HepG2 (cell line): ENCODE data around the gene LOXL3. TPM values are rescaled to one million over a fixed set of nuclear protein-coding genes. Genes with fewer than 3 reads are reported as not detected.
A peak's percentile ranks its signal among the peaks of the same experiment; 100 is the strongest.

Experiments used
- AGO2 ChIP-seq: fragments of 200-400 bp; formaldehyde crosslinking; optimal IDR thresholded peaks from 2 replicates; pipeline ENCODE3; 2017; ENCODE audit warnings: mild to moderate bottlenecking, low read depth, low read length, moderate library complexity
- ATAD3A ChIP-seq: sonication (generic); formaldehyde crosslinking; IDR thresholded peaks from 2 replicates; pipeline ENCODE4 v1.4.0; 2020; ENCODE audit warnings: missing genetic modification reagents
- BCL6 ChIP-seq: IDR thresholded peaks from 2 replicates; pipeline ENCODE4 v1.6.1; 2016; ENCODE audit warnings: missing genetic modification reagents, missing compliant biosample characterization
- BHLHE40 ChIP-seq: IDR thresholded peaks from 2 replicates; pipeline ENCODE4 v1.6.1; 2011; ENCODE audit warnings: low read length, improper control_type of control experiment
- CBFB ChIP-seq: sonication (generic); formaldehyde crosslinking; IDR thresholded peaks from 2 replicates; pipeline ENCODE4 v1.4.0; 2020; ENCODE audit warnings: missing genetic modification reagents
- GFI1 ChIP-seq: sonication (generic); formaldehyde crosslinking; IDR thresholded peaks from 2 replicates; pipeline ENCODE4 v1.5.0; 2020; ENCODE audit warnings: missing genetic modification reagents, mild to moderate bottlenecking, borderline replicate concordance
- ISL2 ChIP-seq: sonication (generic); formaldehyde crosslinking; IDR thresholded peaks from 2 replicates; pipeline ENCODE4 v1.5.0; 2020; ENCODE audit warnings: missing genetic modification reagents
- KLF6 ChIP-seq: IDR thresholded peaks from 2 replicates; pipeline ENCODE4 v1.8.0; 2016; ENCODE audit warnings: missing biosample characterization, missing genetic modification reagents
- MLLT10 ChIP-seq: sonication (generic); formaldehyde crosslinking; IDR thresholded peaks from 2 replicates; pipeline ENCODE4 v1.4.0; 2020; ENCODE audit warnings: missing genetic modification reagents
- PAX8 ChIP-seq: sonication (generic); formaldehyde crosslinking; IDR thresholded peaks from 2 replicates; pipeline ENCODE4 v1.8.0; 2022; ENCODE audit warnings: mild to moderate bottlenecking, missing genetic modification reagents, borderline replicate concordance
- RAD51 ChIP-seq: fragments of 450-650 bp; IDR thresholded peaks from 2 replicates; pipeline ENCODE4 v1.6.1; 2016; ENCODE audit warnings: borderline replicate concordance
- SOX6 ChIP-seq, 2 experiments: fragments of 450-650 bp in 1 of 2; sonication (generic) in 1 of 2; formaldehyde crosslinking in 1 of 2; IDR thresholded peaks; 2 replicates each; pipeline versions ENCODE4 v1.4.0 to v1.6.1; 2017 to 2020; ENCODE audit warnings: antibody characterized with exemption in 1 of 2, mild to moderate bottlenecking in 1 of 2, missing genetic modification reagents in 1 of 2
- TP53 ChIP-seq: sonication (generic); formaldehyde crosslinking; conservative IDR thresholded peaks from 2 replicates; pipeline ENCODE4 v1.4.0; 2020; ENCODE audit warnings: missing genetic modification reagents
- ZBTB21 ChIP-seq: sonication (generic); formaldehyde crosslinking; IDR thresholded peaks from 2 replicates; pipeline ENCODE4 v1.4.0; 2020; ENCODE audit warnings: missing genetic modification reagents
- ZNF350 ChIP-seq: sonication (generic); formaldehyde crosslinking; IDR thresholded peaks from 2 replicates; pipeline ENCODE4 v1.4.0; 2020; ENCODE audit warnings: mild to moderate bottlenecking, low read depth, missing genetic modification reagents, borderline replicate concordance
- ZNF619 ChIP-seq: sonication (generic); formaldehyde crosslinking; IDR thresholded peaks from 2 replicates; pipeline ENCODE4 v1.4.0; 2020; ENCODE audit warnings: mild to moderate bottlenecking, missing genetic modification reagents
- ZNF883 ChIP-seq: sonication (generic); formaldehyde crosslinking; IDR thresholded peaks from 2 replicates; pipeline ENCODE4 v1.5.1; 2020; ENCODE audit warnings: mild to moderate bottlenecking, missing genetic modification reagents; ENCODE audit errors: not compliant biosample characterization
- polyA plus RNA-seq, 8 experiments: library from polyadenylated mRNA; depleted of rRNA in 3 of 8; stranded (reverse) in 7 of 8; unstranded in 1 of 8; fragments of >200 nt; fragmentation: Illumina TruSeq in 4 of 8; extraction: Trizol in 4 of 8; gene quantifications; 2 replicates each; pipeline versions ENCODE4 v1.2.1 to v1.2.3, GENCODE V29; 2011 to 2016; ENCODE audit warnings: low read depth in 4 of 8, missing spikeins in 1 of 8, mixed read lengths in 1 of 8; ENCODE audit not compliant: insufficient read depth in 1 of 8
- total RNA-seq, 5 experiments: library from RNA; depleted of rRNA; stranded (reverse); fragments of >200 nt; fragmentation: Illumina TruSeq; extraction: Trizol; gene quantifications; 2 replicates each; pipeline ENCODE4 v1.2.3, GENCODE V29; 2016; ENCODE audit warnings: low read depth in 1 of 5
- TF ChIP-seq, protein P1 (sequence below): sonication (generic); formaldehyde crosslinking; IDR thresholded peaks from 2 replicates; pipeline ENCODE4 v1.5.1; 2020; ENCODE audit warnings: missing genetic modification reagents, mild to moderate bottlenecking, borderline replicate concordance
- TF ChIP-seq, protein P2 (sequence below): sonication (generic); formaldehyde crosslinking; IDR thresholded peaks from 2 replicates; pipeline ENCODE4 v1.5.1; 2020; ENCODE audit warnings: missing genetic modification reagents, mild to moderate bottlenecking, borderline replicate concordance
- TF ChIP-seq, protein P3 (sequence below): fragments of 450-650 bp; IDR thresholded peaks from 2 replicates; pipeline ENCODE4 v1.6.1; 2017; ENCODE audit warnings: mild to moderate bottlenecking
- TF ChIP-seq, protein P4 (sequence below): sonication (generic); formaldehyde crosslinking; IDR thresholded peaks from 2 replicates; pipeline ENCODE4 v1.5.0; 2020; ENCODE audit warnings: mild to moderate bottlenecking, missing genetic modification reagents

The LOXL3 gene
- total and polyA plus RNA-seq, 2 of the 13 experiments (the other 11 are each of a cell fraction or from before 2014, with no cell fraction given): 0.55 to 6.5 TPM

DNA sequence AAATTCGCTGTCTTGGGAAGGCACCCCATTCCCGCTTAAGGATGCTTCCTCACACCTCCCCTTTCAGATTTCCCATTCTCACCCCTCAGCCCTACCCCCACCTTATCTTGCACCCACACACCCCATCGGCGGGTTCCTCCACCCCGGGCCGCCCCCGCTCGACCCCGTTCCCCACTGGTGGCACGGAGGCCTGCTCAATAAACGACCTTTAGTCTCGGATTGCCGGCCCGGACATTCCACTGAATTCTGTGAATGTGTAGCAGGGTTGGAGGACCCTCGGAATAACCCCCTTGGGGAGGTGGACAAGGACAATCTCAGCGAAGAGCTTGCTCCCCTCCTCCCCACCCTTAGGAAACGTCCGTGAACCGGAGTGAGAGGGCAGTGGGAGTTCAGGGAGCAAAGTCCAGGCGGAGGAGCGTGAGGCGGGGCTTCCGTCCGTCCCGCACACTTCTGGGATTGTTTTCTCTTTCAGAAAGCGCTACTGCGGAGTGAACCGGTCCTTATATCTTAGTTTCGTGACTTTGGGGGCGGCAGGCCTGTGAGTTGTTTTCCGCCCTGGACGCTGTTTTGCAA is 51.5 kb downstream of the LOXL3 start (continued):
- peak; percentile 36; the same call in 1 of the 2 replicates for TF ChIP-seq ZNF619 (CRISPR knock-in tag)
- peak; percentile 55; the same call in 1 of the 2 replicates for TF ChIP-seq ISL2 (CRISPR knock-in tag)
- no peak for TF ChIP-seq MLLT10 (CRISPR knock-in tag)
- TF ChIP-seq AGO2: no peak
- no peak for TF ChIP-seq PAX8 (CRISPR knock-in tag)
- no peak for TF ChIP-seq ATAD3A (CRISPR knock-in tag)
- TF ChIP-seq TP53 (CRISPR knock-in tag): no peak
- no peak for TF ChIP-seq CBFB (CRISPR knock-in tag)
- no peak for TF ChIP-seq SOX6 (IDR thresholded peaks at IDR 0.05)
- peak; percentile 68; the same call in 1 of the 2 replicates for TF ChIP-seq SOX6 (CRISPR knock-in tag; IDR thresholded peaks at IDR 0.05)
- no peak for TF ChIP-seq RAD51
- no peak for TF ChIP-seq BHLHE40
- TF ChIP-seq KLF6: peak; percentile 77
- TF ChIP-seq, protein P1, sequence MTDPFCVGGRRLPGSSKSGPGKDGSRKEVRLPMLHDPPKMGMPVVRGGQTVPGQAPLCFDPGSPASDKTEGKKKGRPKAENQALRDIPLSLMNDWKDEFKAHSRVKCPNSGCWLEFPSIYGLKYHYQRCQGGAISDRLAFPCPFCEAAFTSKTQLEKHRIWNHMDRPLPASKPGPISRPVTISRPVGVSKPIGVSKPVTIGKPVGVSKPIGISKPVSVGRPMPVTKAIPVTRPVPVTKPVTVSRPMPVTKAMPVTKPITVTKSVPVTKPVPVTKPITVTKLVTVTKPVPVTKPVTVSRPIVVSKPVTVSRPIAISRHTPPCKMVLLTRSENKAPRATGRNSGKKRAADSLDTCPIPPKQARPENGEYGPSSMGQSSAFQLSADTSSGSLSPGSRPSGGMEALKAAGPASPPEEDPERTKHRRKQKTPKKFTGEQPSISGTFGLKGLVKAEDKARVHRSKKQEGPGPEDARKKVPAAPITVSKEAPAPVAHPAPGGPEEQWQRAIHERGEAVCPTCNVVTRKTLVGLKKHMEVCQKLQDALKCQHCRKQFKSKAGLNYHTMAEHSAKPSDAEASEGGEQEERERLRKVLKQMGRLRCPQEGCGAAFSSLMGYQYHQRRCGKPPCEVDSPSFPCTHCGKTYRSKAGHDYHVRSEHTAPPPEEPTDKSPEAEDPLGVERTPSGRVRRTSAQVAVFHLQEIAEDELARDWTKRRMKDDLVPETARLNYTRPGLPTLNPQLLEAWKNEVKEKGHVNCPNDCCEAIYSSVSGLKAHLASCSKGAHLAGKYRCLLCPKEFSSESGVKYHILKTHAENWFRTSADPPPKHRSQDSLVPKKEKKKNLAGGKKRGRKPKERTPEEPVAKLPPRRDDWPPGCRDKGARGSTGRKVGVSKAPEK (CRISPR knock-in tag): no peak
- TF ChIP-seq, protein P2, sequence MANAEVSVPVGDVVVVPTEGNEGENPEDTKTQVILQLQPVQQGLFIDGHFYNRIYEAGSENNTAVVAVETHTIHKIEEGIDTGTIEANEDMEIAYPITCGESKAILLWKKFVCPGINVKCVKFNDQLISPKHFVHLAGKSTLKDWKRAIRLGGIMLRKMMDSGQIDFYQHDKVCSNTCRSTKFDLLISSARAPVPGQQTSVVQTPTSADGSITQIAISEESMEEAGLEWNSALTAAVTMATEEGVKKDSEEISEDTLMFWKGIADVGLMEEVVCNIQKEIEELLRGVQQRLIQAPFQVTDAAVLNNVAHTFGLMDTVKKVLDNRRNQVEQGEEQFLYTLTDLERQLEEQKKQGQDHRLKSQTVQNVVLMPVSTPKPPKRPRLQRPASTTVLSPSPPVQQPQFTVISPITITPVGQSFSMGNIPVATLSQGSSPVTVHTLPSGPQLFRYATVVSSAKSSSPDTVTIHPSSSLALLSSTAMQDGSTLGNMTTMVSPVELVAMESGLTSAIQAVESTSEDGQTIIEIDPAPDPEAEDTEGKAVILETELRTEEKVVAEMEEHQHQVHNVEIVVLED (CRISPR knock-in tag): no peak
- TF ChIP-seq BCL6 (CRISPR knock-in tag): peak; percentile 85
- TF ChIP-seq, protein P3, sequence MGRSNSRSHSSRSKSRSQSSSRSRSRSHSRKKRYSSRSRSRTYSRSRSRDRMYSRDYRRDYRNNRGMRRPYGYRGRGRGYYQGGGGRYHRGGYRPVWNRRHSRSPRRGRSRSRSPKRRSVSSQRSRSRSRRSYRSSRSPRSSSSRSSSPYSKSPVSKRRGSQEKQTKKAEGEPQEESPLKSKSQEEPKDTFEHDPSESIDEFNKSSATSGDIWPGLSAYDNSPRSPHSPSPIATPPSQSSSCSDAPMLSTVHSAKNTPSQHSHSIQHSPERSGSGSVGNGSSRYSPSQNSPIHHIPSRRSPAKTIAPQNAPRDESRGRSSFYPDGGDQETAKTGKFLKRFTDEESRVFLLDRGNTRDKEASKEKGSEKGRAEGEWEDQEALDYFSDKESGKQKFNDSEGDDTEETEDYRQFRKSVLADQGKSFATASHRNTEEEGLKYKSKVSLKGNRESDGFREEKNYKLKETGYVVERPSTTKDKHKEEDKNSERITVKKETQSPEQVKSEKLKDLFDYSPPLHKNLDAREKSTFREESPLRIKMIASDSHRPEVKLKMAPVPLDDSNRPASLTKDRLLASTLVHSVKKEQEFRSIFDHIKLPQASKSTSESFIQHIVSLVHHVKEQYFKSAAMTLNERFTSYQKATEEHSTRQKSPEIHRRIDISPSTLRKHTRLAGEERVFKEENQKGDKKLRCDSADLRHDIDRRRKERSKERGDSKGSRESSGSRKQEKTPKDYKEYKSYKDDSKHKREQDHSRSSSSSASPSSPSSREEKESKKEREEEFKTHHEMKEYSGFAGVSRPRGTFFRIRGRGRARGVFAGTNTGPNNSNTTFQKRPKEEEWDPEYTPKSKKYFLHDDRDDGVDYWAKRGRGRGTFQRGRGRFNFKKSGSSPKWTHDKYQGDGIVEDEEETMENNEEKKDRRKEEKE: no peak
- TF ChIP-seq GFI1 (CRISPR knock-in tag): 0 out of 2 replicates have a peak, but pooled peaks have one; percentile 61
- TF ChIP-seq, protein P4, sequence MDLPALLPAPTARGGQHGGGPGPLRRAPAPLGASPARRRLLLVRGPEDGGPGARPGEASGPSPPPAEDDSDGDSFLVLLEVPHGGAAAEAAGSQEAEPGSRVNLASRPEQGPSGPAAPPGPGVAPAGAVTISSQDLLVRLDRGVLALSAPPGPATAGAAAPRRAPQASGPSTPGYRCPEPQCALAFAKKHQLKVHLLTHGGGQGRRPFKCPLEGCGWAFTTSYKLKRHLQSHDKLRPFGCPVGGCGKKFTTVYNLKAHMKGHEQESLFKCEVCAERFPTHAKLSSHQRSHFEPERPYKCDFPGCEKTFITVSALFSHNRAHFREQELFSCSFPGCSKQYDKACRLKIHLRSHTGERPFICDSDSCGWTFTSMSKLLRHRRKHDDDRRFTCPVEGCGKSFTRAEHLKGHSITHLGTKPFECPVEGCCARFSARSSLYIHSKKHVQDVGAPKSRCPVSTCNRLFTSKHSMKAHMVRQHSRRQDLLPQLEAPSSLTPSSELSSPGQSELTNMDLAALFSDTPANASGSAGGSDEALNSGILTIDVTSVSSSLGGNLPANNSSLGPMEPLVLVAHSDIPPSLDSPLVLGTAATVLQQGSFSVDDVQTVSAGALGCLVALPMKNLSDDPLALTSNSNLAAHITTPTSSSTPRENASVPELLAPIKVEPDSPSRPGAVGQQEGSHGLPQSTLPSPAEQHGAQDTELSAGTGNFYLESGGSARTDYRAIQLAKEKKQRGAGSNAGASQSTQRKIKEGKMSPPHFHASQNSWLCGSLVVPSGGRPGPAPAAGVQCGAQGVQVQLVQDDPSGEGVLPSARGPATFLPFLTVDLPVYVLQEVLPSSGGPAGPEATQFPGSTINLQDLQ (CRISPR knock-in tag): no peak
- TF ChIP-seq ZBTB21: no peak
- 0 out of 2 replicates have a peak, but pooled peaks have one; percentile 49 for TF ChIP-seq ZNF350
- TF ChIP-seq ZNF883 (CRISPR knock-in tag): no peak
